ENCODE data around the gene PAXIP1. TPM values are rescaled to one million over a fixed set of nuclear protein-coding genes. Genes with fewer than 3 reads are reported as not detected.

The PAXIP1 gene
- polyA plus RNA-seq, 1 experiment, result 6.3 TPM

DNA sequence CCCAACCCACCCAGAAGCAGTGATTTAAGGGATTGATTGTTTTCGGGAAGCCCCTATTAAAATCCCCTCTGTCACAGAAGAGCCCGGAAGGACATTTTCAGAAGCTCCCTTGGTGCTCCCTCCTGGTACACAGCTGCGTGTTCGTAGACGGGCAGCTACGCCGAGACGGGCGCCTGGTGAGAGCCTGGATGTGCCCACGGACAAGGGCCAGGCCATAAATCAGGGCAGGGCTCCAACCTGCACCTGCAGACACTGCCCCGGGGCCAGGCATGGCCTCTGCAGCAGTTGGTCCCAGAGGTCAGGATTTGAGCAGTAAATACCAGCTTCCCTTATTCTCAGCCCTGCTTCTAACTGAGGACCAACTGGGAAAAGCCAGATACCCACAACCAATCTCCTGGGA, 106.8 kb downstream of the PAXIP1 start:
- TF ChIP-seq, protein P1, sequence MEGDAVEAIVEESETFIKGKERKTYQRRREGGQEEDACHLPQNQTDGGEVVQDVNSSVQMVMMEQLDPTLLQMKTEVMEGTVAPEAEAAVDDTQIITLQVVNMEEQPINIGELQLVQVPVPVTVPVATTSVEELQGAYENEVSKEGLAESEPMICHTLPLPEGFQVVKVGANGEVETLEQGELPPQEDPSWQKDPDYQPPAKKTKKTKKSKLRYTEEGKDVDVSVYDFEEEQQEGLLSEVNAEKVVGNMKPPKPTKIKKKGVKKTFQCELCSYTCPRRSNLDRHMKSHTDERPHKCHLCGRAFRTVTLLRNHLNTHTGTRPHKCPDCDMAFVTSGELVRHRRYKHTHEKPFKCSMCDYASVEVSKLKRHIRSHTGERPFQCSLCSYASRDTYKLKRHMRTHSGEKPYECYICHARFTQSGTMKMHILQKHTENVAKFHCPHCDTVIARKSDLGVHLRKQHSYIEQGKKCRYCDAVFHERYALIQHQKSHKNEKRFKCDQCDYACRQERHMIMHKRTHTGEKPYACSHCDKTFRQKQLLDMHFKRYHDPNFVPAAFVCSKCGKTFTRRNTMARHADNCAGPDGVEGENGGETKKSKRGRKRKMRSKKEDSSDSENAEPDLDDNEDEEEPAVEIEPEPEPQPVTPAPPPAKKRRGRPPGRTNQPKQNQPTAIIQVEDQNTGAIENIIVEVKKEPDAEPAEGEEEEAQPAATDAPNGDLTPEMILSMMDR (IDR thresholded peaks at IDR 0.05; ENCODE audit: low read depth, low read length), result no peak
- Histone ChIP-seq H3K27ac (ENCODE audit: low read depth, low read length) (no peak overlapping the region), H3K9me3 (ENCODE audit: control insufficient read depth, insufficient read depth, low read length) (peaks cover 74% of the 10 kb centered on the region), H3K27me3 (ENCODE audit: control insufficient read depth, insufficient read depth, low read length) (no peaks in the 10 kb centered on the region), H3K4me3 (ENCODE audit: low read depth, low read length) (no peak overlapping the region)
- DNase-seq (ENCODE audit: low read depth, low spot score), result no peak
- CTCF ChIA-PET, result no interaction called here
- POLR2A ChIA-PET, result no interaction called here

Other genes with a start within 250 kb of the PAXIP1 start
- not detected in 2 replicates for gene HTR5A, start 67.2 kb upstream of the PAXIP1 start, polyA plus RNA-seq (2011; rRNA removed)

Data from AG04450 (cell line).